CD4-positive, alpha-beta T cell (primary cell): ENCODE measurements around the gene PHOX2A. TPM values are rescaled to one million over a fixed set of nuclear protein-coding genes. Genes with fewer than 3 reads are reported as not detected.
A peak's percentile ranks its signal among the peaks of the same experiment; 100 is the strongest.

Experiments
- ATAC-seq: fragments of 200-7000 bp; cut with Tn5 transposase; one replicate; pipeline ENCODE4 v1.10.0; 2022; ENCODE audit warnings: mild to moderate bottlenecking; ENCODE audit not compliant: poor library complexity
- CTCF ChIA-PET: fragments of 350-600 bp; sonication (Branson Sonifier 250); formaldehyde crosslinking; loops from one replicate; lab custom pipeline; 2021; ENCODE audit warnings: antibody characterized with exemption, inconsistent platforms; lab: Charles Lee
- POLR2A ChIA-PET: fragments of 350-600 bp; sonication (Branson Sonifier 250); formaldehyde crosslinking; loops from one replicate; lab custom pipeline; 2021; ENCODE audit warnings: antibody characterized with exemption, inconsistent platforms; lab: Charles Lee
- DNase-seq, 14 experiments: peaks; one replicate each; pipeline ENCODE4 v3.0.0-alpha.2; 2013 to 2020; ENCODE audit warnings: mixed read lengths in 2 of 14
- H3K27ac ChIP-seq, 2 donors: one replicate each; pipeline versions ENCODE4 v1.5.1 to v1.7.0; 2013; ENCODE audit warnings: low read length in 2 of 2, low read depth in 1 of 2, mild to moderate bottlenecking in 1 of 2
- H3K27me3 ChIP-seq, 2 experiments: 1 replicate in 1 of 2; 2 replicates in 1 of 2; pipeline versions ENCODE4 v1.6.1 to v1.7.0; 2013; ENCODE audit warnings: low read length in 2 of 2, control low read depth in 1 of 2, mild to moderate bottlenecking in 1 of 2, moderate library complexity in 1 of 2; ENCODE audit not compliant: insufficient read depth in 2 of 2, control insufficient read depth in 1 of 2
- H3K36me3 ChIP-seq: one replicate; pipeline ENCODE4 v1.6.1; 2013; ENCODE audit warnings: low read length, control low read depth; ENCODE audit not compliant: insufficient read depth
- H3K4me1 ChIP-seq: one replicate; pipeline ENCODE4 v1.6.1; 2013; ENCODE audit warnings: low read length, control low read depth; ENCODE audit not compliant: insufficient read depth
- H3K4me3 ChIP-seq: one replicate; pipeline ENCODE4 v1.5.1; 2013; ENCODE audit warnings: mild to moderate bottlenecking, low read length, moderate library complexity
- H3K9me3 ChIP-seq, 2 experiments: 1 replicate in 1 of 2; 2 replicates in 1 of 2; pipeline versions ENCODE4 v1.6.1 to v1.7.0; 2013; ENCODE audit warnings: low read length in 2 of 2, mild to moderate bottlenecking in 2 of 2, control low read depth in 1 of 2, moderate library complexity in 1 of 2; ENCODE audit not compliant: control insufficient read depth in 1 of 2, insufficient read depth in 1 of 2
- H3K27ac Mint-ChIP-seq: one replicate; pipeline ENCODE4 v1.8.0; 2020; ENCODE audit warnings: mixed read lengths
- H3K27me3 Mint-ChIP-seq: one replicate; pipeline ENCODE4 v1.8.0; 2021; ENCODE audit warnings: mixed read lengths
- H3K36me3 Mint-ChIP-seq: one replicate; pipeline ENCODE4 v1.8.0; 2021; ENCODE audit warnings: low read depth, mixed read lengths
- H3K4me1 Mint-ChIP-seq: one replicate; pipeline ENCODE4 v1.8.0; 2021; ENCODE audit warnings: low read depth, mixed read lengths
- H3K4me3 Mint-ChIP-seq: one replicate; pipeline ENCODE4 v1.8.0; 2020; ENCODE audit warnings: mild to moderate bottlenecking, mixed read lengths
- H3K9me3 Mint-ChIP-seq: one replicate; pipeline ENCODE4 v1.8.0; 2020; ENCODE audit warnings: mixed read lengths
- intact Hi-C, 2 experiments: fragments of 100-400 bp; cut with DNase I in 1 of 2; cut with micrococcal nuclease in 1 of 2; formaldehyde crosslinking; loops; one replicate each; pipeline versions ENCODE4 v1.15.1 to v1.9.0; 2023 to 2025; cut with DNase I, micrococcal nuclease
- total RNA-seq, 174 experiments: library from RNA in 2 of 174; stranded (reverse) in 2 of 174; gene quantifications; one replicate each; pipeline ENCODE4 v1.2.3 and lab custom pipeline; 2021 to 2026
- TF ChIP-seq, protein P1 (sequence below): fragments of 200-600 bp; IDR thresholded peaks from one replicate; pipeline ENCODE4 v1.8.0; 2022; ENCODE audit warnings: antibody characterized with exemption, mild to moderate bottlenecking

The PHOX2A gene
- total RNA-seq, 2 experiments from 2014 or later: not detected

DNA sequence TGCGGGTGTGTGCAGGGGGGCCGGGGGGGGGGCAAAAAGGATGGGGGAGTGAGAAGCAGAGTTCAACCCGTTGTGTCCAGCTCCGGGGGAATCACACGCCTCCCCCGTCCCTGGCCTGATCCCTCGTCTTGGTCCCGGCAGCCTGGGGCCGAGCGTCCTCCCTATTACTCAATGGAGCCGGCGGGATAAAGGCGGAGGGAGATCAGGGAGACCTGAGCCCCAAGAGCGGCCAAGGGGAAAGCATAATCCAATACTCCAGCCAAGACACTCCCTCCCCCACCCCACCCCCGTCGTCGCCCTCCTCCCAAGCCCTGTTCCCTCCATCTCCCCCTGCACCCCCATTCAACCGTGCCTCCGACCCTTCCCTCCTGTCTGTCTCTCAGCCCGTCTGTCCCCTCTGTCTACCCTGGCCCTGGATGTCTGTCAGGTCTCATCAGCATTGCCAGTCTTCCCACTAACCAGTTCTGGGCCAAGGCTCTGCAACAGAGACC lies 2.6 kb downstream of the PHOX2A start:
- Histone ChIP-seq H3K27ac (no peak overlapping the region), H3K27me3 (peaks cover 56 to 68% of the 10 kb centered on the region in 2 experiments), H3K9me3 (peaks cover 0 to 26% of the 10 kb centered on the region in 2 experiments), H3K4me1 (peaks cover 32% of the 10 kb centered on the region), H3K36me3 (peaks cover 15% of the 10 kb centered on the region), H3K4me3 (no peak overlapping the region)
- TF ChIP-seq, protein P1, sequence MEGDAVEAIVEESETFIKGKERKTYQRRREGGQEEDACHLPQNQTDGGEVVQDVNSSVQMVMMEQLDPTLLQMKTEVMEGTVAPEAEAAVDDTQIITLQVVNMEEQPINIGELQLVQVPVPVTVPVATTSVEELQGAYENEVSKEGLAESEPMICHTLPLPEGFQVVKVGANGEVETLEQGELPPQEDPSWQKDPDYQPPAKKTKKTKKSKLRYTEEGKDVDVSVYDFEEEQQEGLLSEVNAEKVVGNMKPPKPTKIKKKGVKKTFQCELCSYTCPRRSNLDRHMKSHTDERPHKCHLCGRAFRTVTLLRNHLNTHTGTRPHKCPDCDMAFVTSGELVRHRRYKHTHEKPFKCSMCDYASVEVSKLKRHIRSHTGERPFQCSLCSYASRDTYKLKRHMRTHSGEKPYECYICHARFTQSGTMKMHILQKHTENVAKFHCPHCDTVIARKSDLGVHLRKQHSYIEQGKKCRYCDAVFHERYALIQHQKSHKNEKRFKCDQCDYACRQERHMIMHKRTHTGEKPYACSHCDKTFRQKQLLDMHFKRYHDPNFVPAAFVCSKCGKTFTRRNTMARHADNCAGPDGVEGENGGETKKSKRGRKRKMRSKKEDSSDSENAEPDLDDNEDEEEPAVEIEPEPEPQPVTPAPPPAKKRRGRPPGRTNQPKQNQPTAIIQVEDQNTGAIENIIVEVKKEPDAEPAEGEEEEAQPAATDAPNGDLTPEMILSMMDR: no peak
- DNase-seq: no peak
- POLR2A ChIA-PET: interaction anchor here (1.2 kb wide), 1 partner anchor 18 kb away, joined by 4 read pairs; the partner anchor contains the start of gene INPPL1
- Mint-ChIP-seq H3K36me3 (peaks cover 13% of the 10 kb centered on the region), H3K27ac (no peak overlapping the region), H3K27me3 (peaks cover 45% of the 10 kb centered on the region), H3K9me3 (no peaks in the 10 kb centered on the region), H3K4me3 (no peak overlapping the region), H3K4me1 (peaks cover 35% of the 10 kb centered on the region)
- intact Hi-C loops: no loop called here
- no peak for ATAC-seq
- CTCF ChIA-PET: no interaction called here

GRCh38 chr11:72240461-72241290 lies 3.3 kb downstream of the PHOX2A start:
- intact Hi-C loops: no loop called here
- Histone ChIP-seq H3K4me3 (no peak overlapping the region), H3K27me3 (peaks cover 54 to 63% of the 10 kb centered on the region in 2 experiments), H3K4me1 (peaks cover 32% of the 10 kb centered on the region), H3K27ac (no peak overlapping the region), H3K36me3 (peaks cover 18% of the 10 kb centered on the region), H3K9me3 (peaks cover 0 to 26% of the 10 kb centered on the region in 2 experiments)
- no peak for ATAC-seq
- TF ChIP-seq, protein P1: no peak
- ChIA-PET CTCF (no interaction called here), POLR2A (interaction anchor here (0.5 to 1.2 kb wide), 2 partner anchors 13 to 17 kb away, joined by 3 to 4 read pairs; partner anchors contain the start of gene INPPL1)
- Mint-ChIP-seq H3K4me1 (peaks cover 35% of the 10 kb centered on the region), H3K9me3 (no peaks in the 10 kb centered on the region), H3K36me3 (peaks cover 17% of the 10 kb centered on the region), H3K27me3 (peaks cover 45% of the 10 kb centered on the region), H3K4me3 (peak overlapping the region; percentile 71), H3K27ac (no peak overlapping the region)
- DNase-seq: peak in 1 of 14 experiments; percentile 34

- DNase-seq: peak in 2 of 14 experiments; percentile 33 to 37
- Histone ChIP-seq H3K27me3 (peaks cover 46 to 56% of the 10 kb centered on the region in 2 experiments), H3K36me3 (peaks cover 25% of the 10 kb centered on the region), H3K27ac (no peak overlapping the region), H3K4me1 (peaks cover 32% of the 10 kb centered on the region), H3K9me3 (peaks cover 0 to 24% of the 10 kb centered on the region in 2 experiments), H3K4me3 (no peak overlapping the region)
- Mint-ChIP-seq H3K36me3 (peaks cover 23% of the 10 kb centered on the region), H3K4me3 (peak overlapping the region; percentile 71), H3K9me3 (no peaks in the 10 kb centered on the region), H3K4me1 (peaks cover 35% of the 10 kb centered on the region), H3K27me3 (peaks cover 45% of the 10 kb centered on the region), H3K27ac (no peak overlapping the region)
- CTCF ChIA-PET: no interaction called here
- TF ChIP-seq, protein P1: no peak
- ATAC-seq: no peak
- POLR2A ChIA-PET: interaction anchor here (1.2 kb wide), 1 partner anchor 16 kb away, joined by 4 read pairs; the partner anchor contains the start of gene INPPL1
- intact Hi-C loops: no loop called here
Measured at GRCh38 chr11:72239849-72240460, 4.0 kb downstream of the PHOX2A start.
